Colonic mucosa (tissue), 4 donors: Measurements from ENCODE around the gene VPS13A. TPM values are rescaled to one million over a fixed set of nuclear protein-coding genes. Genes with fewer than 3 reads are reported as not detected.

ENCODE experiments used
- DNase-seq: peaks from one replicate; pipeline ENCODE4 v3.0.0-alpha.2; 2020
- H3K27ac ChIP-seq: fragments of 200-600 bp; one replicate; pipeline ENCODE4 v1.8.0; 2021
- H3K27me3 ChIP-seq: fragments of 200-600 bp; one replicate; pipeline ENCODE4 v1.8.0; 2021
- H3K36me3 ChIP-seq: fragments of 200-600 bp; one replicate; pipeline ENCODE4 v1.8.0; 2021
- H3K4me1 ChIP-seq: fragments of 200-600 bp; one replicate; pipeline ENCODE4 v1.8.0; 2021; ENCODE audit warnings: mild to moderate bottlenecking
- H3K4me3 ChIP-seq: fragments of 200-600 bp; one replicate; pipeline ENCODE4 v1.8.0; 2021
- H3K9ac ChIP-seq, 2 donors: one replicate each; pipeline ENCODE4 v1.7.0; 2013; ENCODE audit warnings: control low read depth in 2 of 2, low read depth in 2 of 2, low read length in 2 of 2
- H3K9me3 ChIP-seq: fragments of 200-600 bp; one replicate; pipeline ENCODE4 v1.8.0; 2021
- CTCF ChIP-seq: fragments of 200-600 bp; IDR thresholded peaks from one replicate; pipeline ENCODE4 v1.8.0; 2022; ENCODE audit warnings: antibody characterized with exemption, mild to moderate bottlenecking
- intact Hi-C: fragments of 100-400 bp; cut with DNase I; formaldehyde crosslinking; loops from one replicate; pipeline ENCODE4 v1.14.1; 2022
- total RNA-seq, 2 donors: library from RNA; stranded (reverse); fragmentation: NEBNext Ultra II Directional in 1 of 2; extraction: Animal tissue kit (Norgen Biotek cat#: 25700) in 1 of 2; gene quantifications; one replicate each; pipeline ENCODE4 v1.2.1, GENCODE V29; 2021
- donor health status: healthy.
- donor health status: DM: no; HTN: no; CAD: no.
- donor health status: DM: no; HTN: no; CAD: no.

VPS13A gene
- total RNA-seq, 2 donors from 2014 or later, result 31.8 to 45.2 TPM

GRCh38 chr9:77161966-77162365 lies 15.4 kb upstream of the VPS13A start:
- H3K27me3 ChIP-seq, result no peaks in the 10 kb centered on the region
- H3K9ac ChIP-seq, result no peak overlapping the region
- no peaks in the 10 kb centered on the region for H3K4me1 ChIP-seq
- H3K4me3 ChIP-seq, result no peak overlapping the region
- no peak for TF ChIP-seq CTCF
- intact Hi-C loops, result loop anchor here (10.0 kb wide), 1 partner anchor 53 kb away; no protein-coding TSS in a partner anchor
- no peak for DNase-seq
- H3K27ac ChIP-seq, result no peak overlapping the region
- no peaks in the 10 kb centered on the region for H3K9me3 ChIP-seq
- no peaks in the 10 kb centered on the region for H3K36me3 ChIP-seq

GRCh38 chr9:77162366-77162765 lies 15.0 kb upstream of the VPS13A start:
- Histone ChIP-seq H3K4me3 (no peak overlapping the region), H3K27me3 (no peaks in the 10 kb centered on the region), H3K27ac (no peak overlapping the region), H3K9me3 (no peaks in the 10 kb centered on the region), H3K36me3 (no peaks in the 10 kb centered on the region), H3K9ac (no peak overlapping the region), H3K4me1 (no peaks in the 10 kb centered on the region)
- no peak for TF ChIP-seq CTCF
- no peak for DNase-seq
- intact Hi-C loops, result loop anchor here (10.0 kb wide), 1 partner anchor 52 kb away; no protein-coding TSS in a partner anchor

- H3K27ac ChIP-seq, result no peak overlapping the region
These were observed 13.4 kb upstream of the VPS13A start for GRCh38 chr9:77163884-77164283.

GRCh38 chr9:77166193-77166592 lies 11.1 kb upstream of the VPS13A start:
- no peaks in the 10 kb centered on the region for H3K36me3 ChIP-seq
- H3K9ac ChIP-seq, result no peak overlapping the region
- no peak for DNase-seq
- H3K4me1 ChIP-seq, result peaks cover 3% of the 10 kb centered on the region
- intact Hi-C loops, result loop anchor here (10.0 kb wide), 1 partner anchor 49 kb away; no protein-coding TSS in a partner anchor
- no peaks in the 10 kb centered on the region for H3K9me3 ChIP-seq
- no peak overlapping the region for H3K4me3 ChIP-seq
- H3K27ac ChIP-seq, result no peak overlapping the region
- no peaks in the 10 kb centered on the region for H3K27me3 ChIP-seq
- no peak for TF ChIP-seq CTCF

More at GRCh38 chr9:77163884-77164283, 13.4 kb upstream of the VPS13A start:
- DNase-seq, result no peak
- H3K36me3 ChIP-seq, result no peaks in the 10 kb centered on the region
- no peaks in the 10 kb centered on the region for H3K27me3 ChIP-seq
- H3K4me1 ChIP-seq, result no peaks in the 10 kb centered on the region
- H3K9me3 ChIP-seq, result no peaks in the 10 kb centered on the region
- no peak for TF ChIP-seq CTCF
- no peak overlapping the region for H3K9ac ChIP-seq
- intact Hi-C loops, result loop anchor here (10.0 kb wide), 1 partner anchor 51 kb away; no protein-coding TSS in a partner anchor
- H3K4me3 ChIP-seq, result no peak overlapping the region

GRCh38 chr9:77170991-77171699 lies 6.2 kb upstream of the VPS13A start:
- Histone ChIP-seq H3K4me1 (peaks cover 4% of the 10 kb centered on the region), H3K27me3 (no peaks in the 10 kb centered on the region), H3K4me3 (no peak overlapping the region), H3K36me3 (no peaks in the 10 kb centered on the region), H3K27ac (no peak overlapping the region), H3K9ac (no peak overlapping the region), H3K9me3 (no peaks in the 10 kb centered on the region)
- intact Hi-C loops, result loop anchor here (10.0 kb wide), 1 partner anchor 864 kb away; the partner anchor contains the start of gene GNAQ
- DNase-seq, result peak; percentile 34
- no peak for TF ChIP-seq CTCF
